ENCODE results near the gene DDX53.

DDX53 gene

DNA sequence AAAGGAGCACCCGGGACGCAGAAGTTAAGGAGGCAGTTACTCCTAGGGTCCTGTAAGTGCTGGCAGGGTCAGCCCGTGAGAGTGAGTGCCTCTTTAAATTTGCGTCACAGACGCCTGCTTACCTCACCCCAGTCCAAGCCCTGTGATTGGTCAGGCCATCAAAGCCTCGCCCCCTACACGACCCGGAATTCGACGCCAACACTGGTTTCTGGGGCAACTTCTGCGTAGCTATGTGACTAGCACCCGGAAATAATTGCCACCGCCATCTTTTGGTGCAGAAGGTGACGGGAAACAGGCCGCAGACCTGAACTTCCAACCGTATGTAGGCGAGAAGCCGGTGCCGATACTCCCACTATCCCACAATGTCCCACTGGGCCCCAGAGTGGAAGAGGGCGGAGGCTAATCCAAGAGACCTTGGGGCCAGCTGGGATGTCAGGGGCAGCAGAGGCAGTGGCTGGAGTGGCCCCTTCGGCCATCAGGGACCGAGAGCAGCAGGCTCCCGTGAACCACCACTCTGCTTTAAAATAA, at the start of gene DDX53:
DDX53 (plus strand) TSS at position 265 of the 528 bp plus-strand sequence; CDS start at position 363, 98 bp downstream.
- DNase-seq, result no peak

DNA sequence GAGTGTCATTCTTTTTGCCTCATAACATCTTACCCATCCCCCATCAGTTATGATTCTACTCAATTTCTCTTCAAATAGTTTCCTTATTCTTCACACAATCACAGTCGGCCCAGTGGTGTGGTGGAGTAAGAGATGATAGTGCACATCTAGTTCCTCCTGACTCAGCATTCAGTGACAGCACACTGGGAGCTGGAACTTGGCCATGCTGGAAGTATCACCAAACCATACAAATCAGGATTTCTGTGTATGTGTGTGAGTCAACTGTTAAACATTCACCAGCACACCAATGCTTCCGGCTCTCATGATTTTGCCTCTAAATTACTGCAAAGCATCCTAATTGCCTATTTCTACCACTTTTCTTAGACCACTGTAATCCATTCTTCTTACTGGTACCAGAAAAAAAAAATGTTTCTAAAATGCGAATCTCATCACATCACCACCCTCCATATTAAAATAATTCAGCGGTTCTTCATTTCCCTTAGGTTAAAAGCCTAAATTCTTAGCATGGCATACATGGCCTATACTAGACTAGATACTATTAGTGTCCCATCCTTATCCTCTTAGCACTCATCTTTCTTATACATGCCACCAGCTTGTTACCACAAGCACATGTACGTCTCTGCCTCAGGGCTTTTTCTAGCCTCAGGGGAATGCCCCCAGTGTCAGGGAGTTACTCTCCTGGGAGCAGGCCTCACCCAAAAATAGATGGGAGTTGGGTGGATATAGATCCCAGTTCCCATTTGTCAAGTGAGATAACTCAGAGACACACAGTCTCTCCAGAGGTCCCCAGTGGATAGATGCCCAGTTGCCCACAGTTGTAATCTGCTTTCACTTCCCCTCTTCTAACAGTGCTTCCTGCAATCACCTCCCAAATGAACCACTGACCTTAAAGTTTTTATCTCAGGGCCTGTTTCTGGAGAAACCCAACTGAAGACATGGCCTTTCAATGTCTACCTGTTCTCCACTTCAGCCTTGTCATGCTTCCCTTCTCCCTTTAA, 49.2 kb upstream of the DDX53 start:
- no peak for DNase-seq

GRCh38 chrX:22952010-22952409, 47.8 kb upstream of the DDX53 start:
- no peak for DNase-seq

GRCh38 chrX:22958250-22958649, 41.5 kb upstream of the DDX53 start:
- no peak for DNase-seq

DNA sequence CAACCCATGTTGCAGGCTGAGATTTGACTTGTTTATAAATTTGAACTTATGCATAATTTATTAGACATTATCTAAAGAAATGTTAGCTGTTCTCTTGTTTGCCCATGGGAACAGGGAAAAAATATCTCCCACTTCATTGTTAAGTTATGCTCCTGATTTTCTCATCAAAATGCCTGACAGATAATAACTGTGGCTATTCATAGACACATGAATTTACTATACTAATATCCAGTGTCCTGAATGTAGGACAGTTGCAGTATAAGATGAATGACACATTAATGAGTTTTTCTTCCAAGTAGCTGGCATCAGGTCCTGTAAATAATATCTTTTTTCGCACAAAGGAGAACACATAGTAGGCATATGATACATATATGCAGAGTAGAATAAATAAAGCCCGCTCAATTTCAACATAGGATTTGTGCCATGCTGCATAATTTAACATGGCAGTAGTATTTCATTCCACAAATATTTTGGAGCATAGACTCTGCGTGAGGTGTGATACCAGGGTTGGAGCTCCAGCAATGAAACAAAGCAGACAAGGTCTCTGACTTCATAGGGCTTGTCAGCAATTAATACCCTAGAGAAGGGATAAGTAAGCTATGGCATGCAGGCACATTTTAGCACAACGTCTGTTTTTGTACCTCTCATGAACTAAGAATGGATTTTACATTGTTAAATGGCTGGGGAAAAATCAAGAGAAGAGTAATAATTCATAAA, 40.4 kb upstream of the DDX53 start:
- no peak for DNase-seq

GRCh38 chrX:22963196-22963595, 36.6 kb upstream of the DDX53 start:
- DNase-seq, result no peak

DNA sequence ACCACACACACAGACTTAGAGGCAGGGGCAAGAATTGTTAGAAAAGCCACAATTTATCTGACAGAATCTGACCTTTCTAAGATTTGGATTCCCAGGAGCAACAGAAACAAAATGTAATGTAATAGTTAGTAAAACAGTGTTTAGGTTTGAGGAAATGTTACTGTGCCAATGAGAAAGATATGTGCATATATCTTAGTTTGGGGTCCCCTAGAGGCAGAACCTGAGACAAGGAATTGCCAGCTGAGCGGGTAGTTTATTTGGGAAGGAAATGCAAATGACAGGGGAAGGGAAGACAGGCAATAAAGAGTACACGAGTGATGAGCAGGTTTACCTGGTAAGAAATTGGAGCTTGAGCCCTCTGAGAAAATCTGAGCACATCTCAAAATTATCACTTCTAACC, 31.3 kb upstream of the DDX53 start:
- DNase-seq, result no peak

DNA sequence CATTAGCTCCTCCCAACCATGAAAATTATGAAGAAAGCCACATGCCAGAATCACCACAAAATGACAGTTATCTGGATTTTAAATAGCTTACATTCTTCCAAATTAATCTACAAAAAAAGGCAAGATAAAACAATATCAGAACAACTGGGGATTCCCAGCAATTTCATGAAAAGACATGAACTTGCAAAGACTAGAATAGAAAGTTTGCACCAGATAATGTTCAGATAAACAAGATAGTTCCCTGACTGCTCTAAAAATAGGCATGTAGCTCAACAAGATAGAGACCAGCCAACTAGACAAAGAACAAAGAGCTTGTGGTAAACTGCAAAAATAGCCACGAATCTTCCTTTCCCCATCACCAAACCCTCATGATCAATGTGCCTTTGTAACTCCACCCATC, 30.3 kb upstream of the DDX53 start:
- DNase-seq, result no peak

GRCh38 chrX:22970861-22971260, 28.9 kb upstream of the DDX53 start:
- no peak for DNase-seq

DNA sequence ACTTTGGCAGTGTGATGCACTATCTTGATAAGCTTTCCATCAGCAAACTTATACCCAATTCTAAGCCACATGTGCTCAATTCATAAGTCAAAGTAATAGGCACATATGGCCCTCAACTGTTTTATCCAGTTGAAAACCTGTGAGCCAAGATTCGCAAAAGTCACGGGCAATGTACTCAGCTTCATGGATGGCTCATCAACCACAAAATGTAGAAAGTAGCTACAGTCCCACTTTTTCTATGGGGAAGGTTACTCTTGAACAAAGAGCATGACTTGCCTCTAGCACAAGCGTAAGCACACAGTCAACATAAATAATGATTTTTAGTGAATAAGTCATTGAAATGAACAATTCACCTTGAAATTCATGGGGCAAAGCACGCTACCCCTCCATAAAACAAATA, 25.1 kb upstream of the DDX53 start:
- DNase-seq, result no peak

DNA sequence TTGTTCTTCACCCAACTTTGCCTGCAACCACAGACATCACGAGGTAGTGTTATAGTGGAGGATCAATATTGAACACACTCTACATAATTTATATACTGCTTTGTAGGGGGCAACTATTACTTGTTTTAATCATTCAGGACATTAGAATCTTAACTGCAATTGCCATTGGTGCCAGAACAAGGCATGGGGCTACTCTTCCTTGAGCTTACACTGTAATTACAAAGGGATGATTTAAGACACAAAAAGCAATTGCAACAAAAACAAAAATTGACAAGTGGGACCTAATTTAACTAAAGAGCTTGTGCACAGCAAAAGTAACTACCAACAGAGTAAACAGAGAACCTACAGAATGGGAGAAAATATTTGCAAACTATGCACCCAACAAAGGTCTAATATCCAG, 24.0 kb upstream of the DDX53 start:
- no peak for DNase-seq

DNA sequence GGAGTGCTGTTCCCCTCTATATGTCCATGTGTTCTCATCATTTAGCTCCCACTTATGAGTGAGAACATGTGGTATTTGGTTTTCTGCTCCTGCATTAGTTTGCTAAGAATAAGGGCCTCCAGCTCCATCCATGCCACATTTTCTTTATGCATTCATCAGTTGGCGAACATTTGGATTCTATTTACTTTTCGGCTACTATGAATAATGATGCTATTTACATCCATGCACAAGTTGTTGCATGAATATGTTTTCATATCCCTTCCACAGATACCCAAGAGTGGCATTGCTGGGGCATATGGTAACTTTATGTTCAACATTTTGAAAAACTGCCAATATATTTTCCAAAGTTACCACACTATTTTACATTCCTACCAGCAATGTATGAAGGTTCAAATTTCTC, 13.8 kb upstream of the DDX53 start:
- no peak for DNase-seq

DNA sequence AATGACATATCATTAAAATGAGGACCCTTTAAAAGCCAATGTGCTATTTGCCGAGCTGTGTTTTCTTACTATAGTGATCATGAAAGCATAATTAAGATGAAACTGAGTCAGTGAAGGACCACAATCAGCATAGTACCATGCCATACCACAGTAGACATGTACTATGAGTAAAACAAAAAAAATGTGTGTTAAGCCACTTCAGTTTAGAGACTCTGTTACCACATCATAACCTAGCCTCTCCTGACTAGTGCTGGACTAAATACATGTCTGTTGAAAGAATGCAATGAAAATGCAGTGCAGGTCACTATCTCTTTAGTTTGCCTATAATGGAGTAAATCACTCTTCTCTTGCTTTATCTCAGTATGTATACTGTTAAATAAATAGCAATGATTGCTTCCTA, 12.3 kb upstream of the DDX53 start:
- DNase-seq, result no peak

- DNase-seq, result no peak
Observed at GRCh38 chrX:23003116-23003515, 3.4 kb downstream of the DDX53 start.

- DNase-seq, result no peak
Observed at GRCh38 chrX:23008431-23009099, 8.8 kb downstream of the DDX53 start.

DNA sequence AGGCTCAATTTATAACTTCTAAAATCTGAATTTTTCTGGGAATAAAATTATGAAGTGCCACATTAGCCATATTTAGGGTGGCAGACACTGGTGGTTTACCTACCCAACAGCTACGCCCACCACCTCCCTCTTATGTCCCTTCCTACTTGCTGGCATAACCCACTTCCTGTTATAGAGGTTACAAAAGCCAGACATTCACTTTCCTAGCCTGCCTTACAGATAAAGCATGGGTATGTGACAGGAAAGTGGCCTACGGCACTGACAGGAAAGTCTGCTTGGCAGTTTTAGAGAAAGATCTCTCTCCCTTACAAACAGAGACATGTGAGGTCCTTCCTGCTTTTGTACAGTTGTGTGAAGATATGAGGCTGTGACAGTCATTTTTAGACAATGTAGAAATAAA, 12.4 kb downstream of the DDX53 start:
- no peak for DNase-seq

- no peak for DNase-seq
Observed at GRCh38 chrX:23012636-23013035, 12.9 kb downstream of the DDX53 start.

- DNase-seq, result no peak
Observed at GRCh38 chrX:23013366-23013765, 13.6 kb downstream of the DDX53 start.

GRCh38 chrX:23031600-23031999, 31.8 kb downstream of the DDX53 start:
- no peak for DNase-seq

DNA sequence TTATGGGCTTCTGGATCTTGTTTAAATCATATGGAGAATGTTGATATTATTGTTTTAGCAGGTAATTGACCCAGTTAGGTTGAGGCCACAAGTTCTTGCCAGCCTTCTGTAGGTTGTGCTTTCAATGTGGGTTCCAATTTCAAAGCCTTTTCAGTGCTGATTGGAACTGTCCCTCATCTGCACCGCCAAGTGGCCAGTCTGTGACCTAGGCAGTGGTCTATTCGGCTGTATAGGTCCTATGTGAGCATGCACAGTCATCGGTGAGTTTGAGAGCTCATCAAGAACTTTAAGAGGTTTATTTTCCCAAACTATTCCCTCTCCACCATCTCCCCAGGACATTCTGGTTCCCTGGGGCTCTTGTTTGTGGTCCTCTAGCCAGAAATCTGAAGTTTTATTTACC, 35.7 kb downstream of the DDX53 start:
- DNase-seq, result no peak

DNA sequence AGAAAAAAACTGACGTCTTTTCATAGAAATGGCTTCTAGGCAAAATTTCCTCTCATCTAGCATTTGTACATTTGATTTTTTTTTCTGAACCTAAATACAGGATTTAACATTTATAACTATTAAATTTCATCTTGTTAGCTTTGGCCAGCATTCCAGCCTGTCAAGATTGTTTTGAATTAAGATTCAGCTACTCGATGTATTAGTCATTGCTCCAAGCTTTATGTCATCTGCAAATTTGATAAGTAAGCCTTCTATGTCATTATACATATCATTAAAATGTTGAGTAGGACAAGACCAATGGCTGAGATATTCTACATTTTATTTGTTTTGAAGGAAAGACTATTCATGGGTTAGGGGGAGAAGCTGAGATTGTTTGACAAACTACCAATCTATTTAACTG, 46.7 kb downstream of the DDX53 start:
- DNase-seq, result no peak

GRCh38 chrX:23048806-23049573, 49.2 kb downstream of the DDX53 start:
- DNase-seq, result no peak
